HEK293T (cell line): ENCODE data around the gene MACC1.

Experiments used
- ARNT ChIP-seq: fragments of 450-650 bp; IDR thresholded peaks from 2 replicates; pipeline ENCODE4 v1.6.1; 2017; ENCODE audit warnings: mild to moderate bottlenecking
- CTBP1 ChIP-seq: fragments of 450-650 bp; IDR thresholded peaks from 2 replicates; pipeline ENCODE4 v1.6.1; 2016; ENCODE audit warnings: borderline replicate concordance
- ELF4 ChIP-seq: fragments of 450-650 bp; IDR thresholded peaks from 2 replicates; pipeline ENCODE4 v1.6.1; 2017; ENCODE audit warnings: antibody characterized with exemption
- FOXA1 ChIP-seq: fragments of 450-650 bp; IDR thresholded peaks from 2 replicates; pipeline ENCODE4 v1.6.1; 2016; ENCODE audit warnings: mild to moderate bottlenecking
- FOXK2 ChIP-seq: fragments of 450-650 bp; IDR thresholded peaks from 2 replicates; pipeline ENCODE4 v1.6.1; 2016; ENCODE audit warnings: mild to moderate bottlenecking
- L3MBTL2 ChIP-seq: fragments of 450-650 bp; conservative IDR thresholded peaks from 2 replicates; pipeline ENCODE4 v1.6.1; 2016; ENCODE audit warnings: mild to moderate bottlenecking
- NFRKB ChIP-seq: fragments of 450-650 bp; IDR thresholded peaks from 2 replicates; pipeline ENCODE4 v1.6.1; 2016; ENCODE audit warnings: mild to moderate bottlenecking, moderate library complexity
- SP1 ChIP-seq: fragments of 450-650 bp; IDR thresholded peaks from 2 replicates; pipeline ENCODE4 v1.6.1; 2017
- TARDBP ChIP-seq: fragments of 450-650 bp; IDR thresholded peaks from 2 replicates; pipeline ENCODE4 v1.6.1; 2016

GRCh38 chr7:20144801-20145200 is 72.4 kb downstream of the MACC1 start:
- TF ChIP-seq ARNT (no peak), ELF4 (no peak), CTBP1 (no peak), NFRKB (no peak), SP1 (no peak), TARDBP (no peak), FOXK2 (no peak), L3MBTL2 (no peak), FOXA1 (no peak)
